HepG2 (cell line): ENCODE data around the gene CLIC3. TPM values are rescaled to one million over a fixed set of nuclear protein-coding genes. Genes with fewer than 3 reads are reported as not detected.

Source experiments
- ARHGAP35 ChIP-seq: sonication (generic); formaldehyde crosslinking; IDR thresholded peaks from 2 replicates; pipeline ENCODE4 v1.9.0; 2022; ENCODE audit warnings: mild to moderate bottlenecking, inconsistent platforms, moderate library complexity, missing genetic modification reagents, borderline replicate concordance
- BCL6 ChIP-seq: IDR thresholded peaks from 2 replicates; pipeline ENCODE4 v1.6.1; 2016; ENCODE audit warnings: missing genetic modification reagents, missing compliant biosample characterization
- KDM5A ChIP-seq: fragments of 200-600 bp; sonication (generic); IDR thresholded peaks from 2 replicates; pipeline ENCODE4 v1.7.0; 2018; ENCODE audit warnings: antibody characterized with exemption, mild to moderate bottlenecking, low read length, borderline replicate concordance
- KDM5B ChIP-seq: sonication (generic); formaldehyde crosslinking; IDR thresholded peaks from 2 replicates; pipeline ENCODE4 v1.4.0; 2020; ENCODE audit warnings: missing genetic modification reagents, mild to moderate bottlenecking, borderline replicate concordance
- LCORL ChIP-seq, 2 experiments: fragments of 450-650 bp in 1 of 2; sonication (generic) in 1 of 2; formaldehyde crosslinking in 1 of 2; IDR thresholded peaks; 2 replicates each; pipeline versions ENCODE4 v1.5.0 to v1.6.1; 2017 to 2020; ENCODE audit warnings: antibody characterized with exemption in 1 of 2, missing genetic modification reagents in 1 of 2
- ZNF234 ChIP-seq: sonication (generic); formaldehyde crosslinking; conservative IDR thresholded peaks from 2 replicates; pipeline ENCODE4 v1.5.1; 2020; ENCODE audit warnings: mild to moderate bottlenecking, missing genetic modification reagents
- ZNF263 ChIP-seq: sonication (generic); formaldehyde crosslinking; IDR thresholded peaks from 2 replicates; pipeline ENCODE4 v1.4.0; 2020; ENCODE audit warnings: missing genetic modification reagents
- ZNF331 ChIP-seq: sonication (generic); formaldehyde crosslinking; IDR thresholded peaks from 2 replicates; pipeline ENCODE4 v1.4.0; 2020; ENCODE audit warnings: missing genetic modification reagents
- ZNF333 ChIP-seq: sonication (generic); formaldehyde crosslinking; IDR thresholded peaks from 2 replicates; pipeline ENCODE4 v1.4.0; 2020; ENCODE audit warnings: mild to moderate bottlenecking, missing genetic modification reagents, borderline replicate concordance
- ZNF605 ChIP-seq: sonication (generic); formaldehyde crosslinking; IDR thresholded peaks from 2 replicates; pipeline ENCODE4 v1.8.0; 2022; ENCODE audit warnings: mild to moderate bottlenecking, missing genetic modification reagents
- ZNF670 ChIP-seq: sonication (generic); formaldehyde crosslinking; IDR thresholded peaks from 2 replicates; pipeline ENCODE4 v1.8.0; 2022; ENCODE audit warnings: mild to moderate bottlenecking, missing genetic modification reagents, borderline replicate concordance
- polyA plus RNA-seq, 8 experiments: library from polyadenylated mRNA; depleted of rRNA in 3 of 8; stranded (reverse) in 7 of 8; unstranded in 1 of 8; fragments of >200 nt; fragmentation: Illumina TruSeq in 4 of 8; extraction: Trizol in 4 of 8; gene quantifications; 2 replicates each; pipeline versions ENCODE4 v1.2.1 to v1.2.3, GENCODE V29; 2011 to 2016; ENCODE audit warnings: low read depth in 4 of 8, missing spikeins in 1 of 8, mixed read lengths in 1 of 8; ENCODE audit not compliant: insufficient read depth in 1 of 8
- total RNA-seq, 5 experiments: library from RNA; depleted of rRNA; stranded (reverse); fragments of >200 nt; fragmentation: Illumina TruSeq; extraction: Trizol; gene quantifications; 2 replicates each; pipeline ENCODE4 v1.2.3, GENCODE V29; 2016; ENCODE audit warnings: low read depth in 1 of 5
- TF ChIP-seq, protein P1 (sequence below): sonication (generic); formaldehyde crosslinking; IDR thresholded peaks from 2 replicates; pipeline ENCODE4 v1.5.1; 2020; ENCODE audit warnings: missing genetic modification reagents, mild to moderate bottlenecking, borderline replicate concordance
- TF ChIP-seq, protein P2 (sequence below): sonication (generic); formaldehyde crosslinking; IDR thresholded peaks from 2 replicates; pipeline ENCODE4 v1.4.0; 2020; ENCODE audit warnings: missing genetic modification reagents
- TF ChIP-seq, protein P3 (sequence below): sonication (generic); formaldehyde crosslinking; IDR thresholded peaks from 2 replicates; pipeline ENCODE4 v1.5.1; 2020; ENCODE audit warnings: mild to moderate bottlenecking, missing genetic modification reagents, moderate library complexity
- TF ChIP-seq, protein P4 (sequence below): sonication (generic); formaldehyde crosslinking; IDR thresholded peaks from 2 replicates; pipeline ENCODE4 v1.5.0; 2020; ENCODE audit warnings: mild to moderate bottlenecking, missing genetic modification reagents
- TF ChIP-seq, protein P5 (sequence below), 2 experiments: sonication (generic) in 1 of 2; formaldehyde crosslinking in 1 of 2; IDR thresholded peaks; 2 replicates each; pipeline versions ENCODE4 v1.4.0 to v1.6.1; 2016 to 2020; ENCODE audit warnings: borderline replicate concordance in 1 of 2, low read depth in 1 of 2, mild to moderate bottlenecking in 1 of 2, missing genetic modification reagents in 1 of 2

Gene CLIC3
- total and polyA plus RNA-seq, 2 of the 13 experiments (the other 11 are each of a cell fraction or from before 2014, with no cell fraction given), result 0.51 to 1.5 TPM

DNA sequence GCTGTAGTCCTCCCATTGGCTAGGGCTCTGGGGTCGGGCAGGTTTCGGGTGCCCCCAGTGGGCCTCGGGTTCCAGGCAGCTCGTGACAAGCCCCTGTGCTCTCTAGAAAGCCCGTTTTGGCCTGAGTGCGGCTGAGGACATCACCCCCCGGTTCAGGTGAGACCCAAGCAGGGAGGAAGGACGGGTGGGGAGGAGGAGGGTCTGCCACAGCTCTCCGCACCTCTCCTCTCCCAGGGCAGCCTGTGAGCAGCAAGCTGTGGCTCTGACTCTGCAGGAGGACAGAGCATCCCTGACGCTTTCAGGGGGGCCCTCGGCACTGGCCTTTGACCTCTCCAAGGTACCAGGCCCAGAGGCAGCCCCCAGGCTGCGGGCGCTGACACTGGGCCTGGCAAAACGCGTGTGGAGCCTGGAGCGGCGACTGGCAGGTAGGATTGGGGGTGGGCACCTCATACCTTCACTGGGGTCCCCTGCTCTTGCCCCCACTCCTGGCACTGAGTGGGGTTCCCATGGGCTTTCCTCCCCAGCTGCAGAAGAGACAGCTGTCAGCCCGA is 3.5 kb downstream of the CLIC3 start (continued):
- TF ChIP-seq KDM5B (CRISPR knock-in tag), result 0 out of 2 replicates have a peak, but pooled peaks have one; percentile 15
- no peak for TF ChIP-seq ARHGAP35 (CRISPR knock-in tag)
- TF ChIP-seq KDM5A, result no peak
- 0 out of 2 replicates have a peak, but pooled peaks have one; percentile 2 for TF ChIP-seq ZNF605 (CRISPR knock-in tag)
- TF ChIP-seq ZNF670, result no peak
- 0 out of 2 replicates have a peak, but pooled peaks have one; percentile 47 for TF ChIP-seq ZNF333 (CRISPR knock-in tag)
- no peak for TF ChIP-seq LCORL (IDR thresholded peaks at IDR 0.05)
- no peak for TF ChIP-seq LCORL (CRISPR knock-in tag; IDR thresholded peaks at IDR 0.05)
- no peak for TF ChIP-seq ZNF331 (CRISPR knock-in tag)
- TF ChIP-seq ZNF234 (CRISPR knock-in tag), result no peak
- TF ChIP-seq, protein P1, sequence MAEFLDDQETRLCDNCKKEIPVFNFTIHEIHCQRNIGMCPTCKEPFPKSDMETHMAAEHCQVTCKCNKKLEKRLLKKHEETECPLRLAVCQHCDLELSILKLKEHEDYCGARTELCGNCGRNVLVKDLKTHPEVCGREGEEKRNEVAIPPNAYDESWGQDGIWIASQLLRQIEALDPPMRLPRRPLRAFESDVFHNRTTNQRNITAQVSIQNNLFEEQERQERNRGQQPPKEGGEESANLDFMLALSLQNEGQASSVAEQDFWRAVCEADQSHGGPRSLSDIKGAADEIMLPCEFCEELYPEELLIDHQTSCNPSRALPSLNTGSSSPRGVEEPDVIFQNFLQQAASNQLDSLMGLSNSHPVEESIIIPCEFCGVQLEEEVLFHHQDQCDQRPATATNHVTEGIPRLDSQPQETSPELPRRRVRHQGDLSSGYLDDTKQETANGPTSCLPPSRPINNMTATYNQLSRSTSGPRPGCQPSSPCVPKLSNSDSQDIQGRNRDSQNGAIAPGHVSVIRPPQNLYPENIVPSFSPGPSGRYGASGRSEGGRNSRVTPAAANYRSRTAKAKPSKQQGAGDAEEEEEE, result no peak
- TF ChIP-seq ZNF263, result peak; percentile 93
- no peak for TF ChIP-seq BCL6 (CRISPR knock-in tag)
- TF ChIP-seq, protein P2, sequence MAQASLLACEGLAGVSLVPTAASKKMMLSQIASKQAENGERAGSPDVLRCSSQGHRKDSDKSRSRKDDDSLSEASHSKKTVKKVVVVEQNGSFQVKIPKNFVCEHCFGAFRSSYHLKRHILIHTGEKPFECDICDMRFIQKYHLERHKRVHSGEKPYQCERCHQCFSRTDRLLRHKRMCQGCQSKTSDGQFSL (CRISPR knock-in tag), result no peak
- TF ChIP-seq, protein P3, sequence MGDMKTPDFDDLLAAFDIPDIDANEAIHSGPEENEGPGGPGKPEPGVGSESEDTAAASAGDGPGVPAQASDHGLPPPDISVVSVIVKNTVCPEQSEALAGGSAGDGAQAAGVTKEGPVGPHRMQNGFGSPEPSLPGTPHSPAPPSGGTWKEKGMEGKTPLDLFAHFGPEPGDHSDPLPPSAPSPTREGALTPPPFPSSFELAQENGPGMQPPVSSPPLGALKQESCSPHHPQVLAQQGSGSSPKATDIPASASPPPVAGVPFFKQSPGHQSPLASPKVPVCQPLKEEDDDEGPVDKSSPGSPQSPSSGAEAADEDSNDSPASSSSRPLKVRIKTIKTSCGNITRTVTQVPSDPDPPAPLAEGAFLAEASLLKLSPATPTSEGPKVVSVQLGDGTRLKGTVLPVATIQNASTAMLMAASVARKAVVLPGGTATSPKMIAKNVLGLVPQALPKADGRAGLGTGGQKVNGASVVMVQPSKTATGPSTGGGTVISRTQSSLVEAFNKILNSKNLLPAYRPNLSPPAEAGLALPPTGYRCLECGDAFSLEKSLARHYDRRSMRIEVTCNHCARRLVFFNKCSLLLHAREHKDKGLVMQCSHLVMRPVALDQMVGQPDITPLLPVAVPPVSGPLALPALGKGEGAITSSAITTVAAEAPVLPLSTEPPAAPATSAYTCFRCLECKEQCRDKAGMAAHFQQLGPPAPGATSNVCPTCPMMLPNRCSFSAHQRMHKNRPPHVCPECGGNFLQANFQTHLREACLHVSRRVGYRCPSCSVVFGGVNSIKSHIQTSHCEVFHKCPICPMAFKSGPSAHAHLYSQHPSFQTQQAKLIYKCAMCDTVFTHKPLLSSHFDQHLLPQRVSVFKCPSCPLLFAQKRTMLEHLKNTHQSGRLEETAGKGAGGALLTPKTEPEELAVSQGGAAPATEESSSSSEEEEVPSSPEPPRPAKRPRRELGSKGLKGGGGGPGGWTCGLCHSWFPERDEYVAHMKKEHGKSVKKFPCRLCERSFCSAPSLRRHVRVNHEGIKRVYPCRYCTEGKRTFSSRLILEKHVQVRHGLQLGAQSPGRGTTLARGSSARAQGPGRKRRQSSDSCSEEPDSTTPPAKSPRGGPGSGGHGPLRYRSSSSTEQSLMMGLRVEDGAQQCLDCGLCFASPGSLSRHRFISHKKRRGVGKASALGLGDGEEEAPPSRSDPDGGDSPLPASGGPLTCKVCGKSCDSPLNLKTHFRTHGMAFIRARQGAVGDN (CRISPR knock-in tag), result peak; percentile 50; the same call in 1 of the 2 replicates
- TF ChIP-seq, protein P4, sequence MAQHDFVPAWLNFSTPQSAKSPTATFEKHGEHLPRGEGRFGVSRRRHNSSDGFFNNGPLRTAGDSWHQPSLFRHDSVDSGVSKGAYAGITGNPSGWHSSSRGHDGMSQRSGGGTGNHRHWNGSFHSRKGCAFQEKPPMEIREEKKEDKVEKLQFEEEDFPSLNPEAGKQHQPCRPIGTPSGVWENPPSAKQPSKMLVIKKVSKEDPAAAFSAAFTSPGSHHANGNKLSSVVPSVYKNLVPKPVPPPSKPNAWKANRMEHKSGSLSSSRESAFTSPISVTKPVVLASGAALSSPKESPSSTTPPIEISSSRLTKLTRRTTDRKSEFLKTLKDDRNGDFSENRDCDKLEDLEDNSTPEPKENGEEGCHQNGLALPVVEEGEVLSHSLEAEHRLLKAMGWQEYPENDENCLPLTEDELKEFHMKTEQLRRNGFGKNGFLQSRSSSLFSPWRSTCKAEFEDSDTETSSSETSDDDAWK (CRISPR knock-in tag), result no peak
- TF ChIP-seq, protein P5, sequence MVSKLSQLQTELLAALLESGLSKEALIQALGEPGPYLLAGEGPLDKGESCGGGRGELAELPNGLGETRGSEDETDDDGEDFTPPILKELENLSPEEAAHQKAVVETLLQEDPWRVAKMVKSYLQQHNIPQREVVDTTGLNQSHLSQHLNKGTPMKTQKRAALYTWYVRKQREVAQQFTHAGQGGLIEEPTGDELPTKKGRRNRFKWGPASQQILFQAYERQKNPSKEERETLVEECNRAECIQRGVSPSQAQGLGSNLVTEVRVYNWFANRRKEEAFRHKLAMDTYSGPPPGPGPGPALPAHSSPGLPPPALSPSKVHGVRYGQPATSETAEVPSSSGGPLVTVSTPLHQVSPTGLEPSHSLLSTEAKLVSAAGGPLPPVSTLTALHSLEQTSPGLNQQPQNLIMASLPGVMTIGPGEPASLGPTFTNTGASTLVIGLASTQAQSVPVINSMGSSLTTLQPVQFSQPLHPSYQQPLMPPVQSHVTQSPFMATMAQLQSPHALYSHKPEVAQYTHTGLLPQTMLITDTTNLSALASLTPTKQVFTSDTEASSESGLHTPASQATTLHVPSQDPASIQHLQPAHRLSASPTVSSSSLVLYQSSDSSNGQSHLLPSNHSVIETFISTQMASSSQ (IDR thresholded peaks at IDR 0.05; ENCODE audit: low read depth), result no peak
- TF ChIP-seq, protein P5 (CRISPR knock-in tag; IDR thresholded peaks at IDR 0.05; ENCODE audit: borderline replicate concordance), result no peak
